ENCODE measurements around the gene LTC4S.
"Not testable (repeated sequence)": the region's sequence is repeated elsewhere in the genome, so short reads cannot be mapped to it uniquely, and the experiment has no call there.

Gene LTC4S

GRCh38 chr5:179793468-179794139, at the start of gene LTC4S:
Gene LTC4S, plus strand, starts transcription at chr5:179793986. Its CDS starts 95 bp downstream, at chr5:179794081.
- DNase-seq, result peak; percentile 69

- not testable (repeated sequence) for DNase-seq
Measured at GRCh38 chr5:179744106-179744505, 49.7 kb upstream of the LTC4S start.

- DNase-seq, result no peak
Measured at GRCh38 chr5:179746872-179747271, 46.9 kb upstream of the LTC4S start.

- DNase-seq, result no peak
Measured at GRCh38 chr5:179747811-179748210, 46.0 kb upstream of the LTC4S start.

- no peak for DNase-seq
Measured at GRCh38 chr5:179749857-179750508, 43.8 kb upstream of the LTC4S start.

- DNase-seq, result no peak
Measured at GRCh38 chr5:179753971-179754370, 39.8 kb upstream of the LTC4S start.

GRCh38 chr5:179755022-179755421, 38.8 kb upstream of the LTC4S start:
- DNase-seq, result no peak

- DNase-seq, result no peak
Measured at GRCh38 chr5:179758955-179759354, 34.8 kb upstream of the LTC4S start.

GRCh38 chr5:179759581-179760551, 33.9 kb upstream of the LTC4S start:
- no peak for DNase-seq

GRCh38 chr5:179762079-179762780, 31.6 kb upstream of the LTC4S start:
- DNase-seq, result peak; percentile 27 to 35

GRCh38 chr5:179762781-179763176, 31.0 kb upstream of the LTC4S start:
- no peak for DNase-seq

- DNase-seq, result peak; percentile 59 to 68
Measured at GRCh38 chr5:179763215-179763945, 30.4 kb upstream of the LTC4S start.

GRCh38 chr5:179764056-179764455, 29.7 kb upstream of the LTC4S start:
- no peak for DNase-seq

GRCh38 chr5:179765400-179765799, 28.4 kb upstream of the LTC4S start:
- peak in 1 of 2 donors; percentile 29 for DNase-seq

- peak in 1 of 2 donors; percentile 11 for DNase-seq
Measured at GRCh38 chr5:179766021-179766725, 27.6 kb upstream of the LTC4S start.

GRCh38 chr5:179766726-179767455, 26.9 kb upstream of the LTC4S start:
- DNase-seq, result no peak

- DNase-seq, result no peak
Measured at GRCh38 chr5:179767496-179768100, 26.2 kb upstream of the LTC4S start.

- no peak for DNase-seq
Measured at GRCh38 chr5:179768326-179769085, 25.3 kb upstream of the LTC4S start.

- DNase-seq, result no peak
Measured at GRCh38 chr5:179769271-179769670, 24.5 kb upstream of the LTC4S start.

Data from CD4-positive, alpha-beta T cell treated with Interleukin-1 beta for 1 hour (primary cell).